Astrocyte of the spinal cord (primary cell): ENCODE measurements around the gene KANSL3.

Experiments
- DNase-seq: peaks from one replicate; pipeline ENCODE4 v3.0.0; 2011; ENCODE audit warnings: low read depth, low spot score
- H3K4me3 ChIP-seq: 2 replicates; pipeline ENCODE4 v1.5.1; 2011; ENCODE audit warnings: low read depth, mild to moderate bottlenecking, low read length, moderate library complexity
- in situ Hi-C: cut with HindIII; loops from 2 replicates; pipeline ENCODE4 v1.10.0; 2017; ENCODE audit warnings: low sequenced_read_pairs
- TF ChIP-seq, protein P1 (sequence below): IDR thresholded peaks from 2 replicates; pipeline ENCODE4 v1.5.1; 2012; ENCODE audit warnings: low read depth, mild to moderate bottlenecking, low read length, inconsistent platforms

KANSL3 gene

DNA sequence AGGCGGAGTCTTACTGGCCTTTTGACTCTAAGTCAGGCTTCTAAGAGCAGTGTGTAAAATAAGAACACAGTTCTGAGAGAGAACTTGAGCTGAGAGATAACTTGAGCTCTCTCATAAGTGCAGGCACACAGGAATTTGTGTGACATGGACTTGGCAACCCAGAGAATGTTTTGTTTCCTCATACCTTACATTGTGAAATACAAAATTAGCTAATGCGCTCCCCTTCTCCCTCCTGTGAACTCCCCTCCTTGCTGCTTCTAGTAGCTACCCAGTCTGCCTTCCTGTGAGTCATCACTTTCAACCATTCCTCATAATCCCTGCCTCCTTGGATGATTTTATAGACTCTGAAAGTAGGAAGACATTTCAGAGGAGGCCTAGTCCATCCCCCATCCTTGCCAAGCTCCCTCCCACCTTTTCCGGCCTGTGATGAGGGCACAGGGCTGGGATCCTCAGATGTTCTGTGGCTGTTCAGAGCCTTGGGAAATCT, 27.0 kb upstream of the KANSL3 start:
- in situ Hi-C loops = no loop called here
- TF ChIP-seq, protein P1, sequence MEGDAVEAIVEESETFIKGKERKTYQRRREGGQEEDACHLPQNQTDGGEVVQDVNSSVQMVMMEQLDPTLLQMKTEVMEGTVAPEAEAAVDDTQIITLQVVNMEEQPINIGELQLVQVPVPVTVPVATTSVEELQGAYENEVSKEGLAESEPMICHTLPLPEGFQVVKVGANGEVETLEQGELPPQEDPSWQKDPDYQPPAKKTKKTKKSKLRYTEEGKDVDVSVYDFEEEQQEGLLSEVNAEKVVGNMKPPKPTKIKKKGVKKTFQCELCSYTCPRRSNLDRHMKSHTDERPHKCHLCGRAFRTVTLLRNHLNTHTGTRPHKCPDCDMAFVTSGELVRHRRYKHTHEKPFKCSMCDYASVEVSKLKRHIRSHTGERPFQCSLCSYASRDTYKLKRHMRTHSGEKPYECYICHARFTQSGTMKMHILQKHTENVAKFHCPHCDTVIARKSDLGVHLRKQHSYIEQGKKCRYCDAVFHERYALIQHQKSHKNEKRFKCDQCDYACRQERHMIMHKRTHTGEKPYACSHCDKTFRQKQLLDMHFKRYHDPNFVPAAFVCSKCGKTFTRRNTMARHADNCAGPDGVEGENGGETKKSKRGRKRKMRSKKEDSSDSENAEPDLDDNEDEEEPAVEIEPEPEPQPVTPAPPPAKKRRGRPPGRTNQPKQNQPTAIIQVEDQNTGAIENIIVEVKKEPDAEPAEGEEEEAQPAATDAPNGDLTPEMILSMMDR = no peak
- peak; percentile 92 for DNase-seq
- no peak overlapping the region for H3K4me3 ChIP-seq

DNA sequence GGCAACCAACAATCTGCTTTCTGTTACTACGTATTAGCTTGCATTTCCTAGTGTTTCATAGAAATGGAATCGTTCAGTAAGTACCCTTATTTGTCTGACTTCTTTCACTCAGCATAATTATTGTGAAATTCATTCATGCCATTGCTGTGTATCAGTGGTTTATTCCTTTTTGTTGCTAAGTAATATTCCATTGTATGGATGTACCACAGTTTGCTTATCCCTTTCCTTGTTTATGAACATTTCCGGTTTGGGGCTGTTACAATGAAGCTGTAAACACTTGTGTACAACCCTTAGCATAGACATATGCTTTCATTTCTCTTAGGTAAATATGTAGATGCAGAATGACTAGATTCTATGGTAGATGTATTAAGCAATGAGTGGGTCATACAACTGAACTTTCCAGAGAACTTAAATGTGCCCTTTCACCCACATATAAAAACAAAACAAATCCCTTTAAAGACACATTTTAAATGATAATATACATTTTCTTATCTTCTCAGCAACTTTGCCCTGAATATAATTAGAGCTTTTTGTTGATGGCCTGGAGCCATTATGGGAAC, 26.3 kb upstream of the KANSL3 start:
- TF ChIP-seq, protein P1 = no peak
- in situ Hi-C loops = no loop called here
- no peak for DNase-seq
- no peak overlapping the region for H3K4me3 ChIP-seq

DNA sequence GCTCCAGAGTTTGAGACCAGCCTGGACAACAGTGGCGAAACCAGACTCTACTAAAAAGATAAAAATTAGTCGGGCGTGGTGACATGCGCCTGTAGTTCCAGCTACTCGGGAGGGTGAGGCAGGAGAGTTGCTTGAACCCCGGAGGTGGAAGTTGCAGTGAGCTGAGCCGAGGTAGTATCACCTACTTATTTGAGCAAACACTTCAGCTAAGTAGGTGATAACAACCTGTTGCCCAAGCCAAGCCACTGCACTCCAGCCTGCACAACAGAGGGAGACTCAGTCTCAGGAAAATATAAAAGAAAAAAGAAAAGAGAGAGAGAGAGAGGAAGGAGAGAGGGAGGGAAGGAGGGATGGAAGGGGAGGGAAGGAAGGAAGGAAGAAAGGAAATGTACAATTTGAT, 25.7 kb upstream of the KANSL3 start:
- TF ChIP-seq, protein P1 = no peak
- in situ Hi-C loops = no loop called here
- H3K4me3 ChIP-seq = no peak overlapping the region
- DNase-seq = no peak

DNA sequence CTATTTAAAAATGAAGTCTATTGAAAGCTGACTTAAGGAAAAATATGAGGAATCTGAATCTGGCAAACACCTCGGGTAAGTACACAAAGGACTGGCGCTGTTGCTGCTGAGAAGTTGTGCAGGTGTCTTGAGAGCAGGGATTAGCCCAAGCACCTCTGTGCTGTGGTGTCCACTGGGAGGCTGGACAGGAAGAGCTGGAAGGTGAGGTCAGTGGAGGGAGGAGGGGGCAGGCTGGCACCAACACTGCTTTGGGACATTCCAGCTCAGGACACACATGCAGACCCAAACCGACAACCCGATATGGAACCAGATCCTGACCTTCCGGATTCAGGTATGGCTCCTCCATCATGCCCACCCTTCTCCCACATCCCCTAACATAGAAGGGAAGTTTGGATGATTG, 25.1 kb upstream of the KANSL3 start:
- in situ Hi-C loops = no loop called here

DNA sequence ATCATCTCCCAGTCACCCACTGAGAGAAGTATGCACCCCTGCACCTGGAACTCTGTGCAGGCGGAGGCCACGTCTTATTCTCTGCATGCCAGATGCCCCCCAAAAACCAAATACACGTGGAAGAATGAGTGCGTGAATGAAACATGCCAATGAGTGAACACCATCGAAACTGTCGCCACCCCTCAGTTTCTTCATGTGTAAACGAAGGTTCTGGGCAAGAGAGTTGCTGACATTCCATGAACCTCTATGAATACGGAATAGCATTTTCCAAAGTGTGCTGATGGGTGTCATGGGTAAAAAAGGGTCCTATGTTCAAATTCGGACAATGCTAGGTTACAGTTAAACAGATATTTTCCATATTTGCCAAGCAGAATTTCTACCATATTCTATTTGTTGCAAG, 24.2 kb upstream of the KANSL3 start:
- H3K4me3 ChIP-seq = no peak overlapping the region
- TF ChIP-seq, protein P1 = no peak
- in situ Hi-C loops = no loop called here
- DNase-seq = no peak

More for the DNA sequence above, 25.1 kb upstream of the KANSL3 start:
- H3K4me3 ChIP-seq = no peak overlapping the region
- TF ChIP-seq, protein P1 = no peak
- DNase-seq = no peak

DNA sequence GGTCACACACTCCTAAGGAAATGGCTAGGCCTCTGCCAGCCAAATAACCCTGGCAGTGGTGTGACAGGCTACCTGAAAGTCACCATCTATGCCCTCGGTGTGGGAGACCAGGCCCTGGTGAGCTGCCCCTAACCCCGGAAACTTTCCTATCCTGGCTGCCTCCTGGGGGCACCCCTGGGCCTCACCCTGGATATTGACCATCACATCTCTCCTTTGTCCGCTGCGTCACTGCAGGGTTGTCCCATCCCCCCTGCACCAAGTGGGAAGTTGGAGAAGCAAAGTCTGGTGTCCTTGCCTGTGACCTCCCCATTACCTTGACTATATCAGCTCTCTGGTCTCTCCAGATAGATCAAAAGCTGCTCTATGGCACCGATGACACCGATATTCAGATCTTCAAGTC, 23.2 kb upstream of the KANSL3 start:
- in situ Hi-C loops = no loop called here
- TF ChIP-seq, protein P1 = no peak
- no peak overlapping the region for H3K4me3 ChIP-seq
- no peak for DNase-seq
